Right cardiac atrium (tissue), 5 donors: ENCODE data around the gene ERI2. TPM values are rescaled to one million over a fixed set of nuclear protein-coding genes. Genes with fewer than 3 reads are reported as not detected.

Experiments
- ATAC-seq, 2 donors: fragments of 200-7000 bp; cut with Tn5 transposase; one replicate each; pipeline versions ENCODE4 v1.8.0 to v1.9.1; 2020; ENCODE audit warnings: moderate library complexity in 2 of 2, mild to moderate bottlenecking in 1 of 2
- DNase-seq, 3 donors: peaks; one replicate each; pipeline ENCODE4 v3.0.0-alpha.2; 2020
- H3K27ac ChIP-seq: one replicate; pipeline ENCODE4 v1.5.1; 2013; ENCODE audit warnings: mild to moderate bottlenecking, low read length, control low read depth, moderate library complexity
- H3K27me3 ChIP-seq: one replicate; pipeline ENCODE4 v1.6.1; 2013; ENCODE audit not compliant: control insufficient read depth, insufficient read depth
- H3K4me1 ChIP-seq: one replicate; pipeline ENCODE4 v1.6.1; 2013; ENCODE audit warnings: low read length; ENCODE audit not compliant: control insufficient read depth, insufficient read depth
- H3K4me3 ChIP-seq: one replicate; pipeline ENCODE4 v1.5.1; 2013; ENCODE audit warnings: low read length, control low read depth
- H3K9me3 ChIP-seq: one replicate; pipeline ENCODE4 v1.6.1; 2013; ENCODE audit warnings: low read length; ENCODE audit not compliant: control insufficient read depth
- WGBS: extraction: QIAGEN DNeasy Blood & Tissue Kit; methylation state at CpG from one replicate; pipeline ENCODE4 v1.1.7; 2013; 5-methylcytosine and 5-hydroxymethylcytosine counted together
- intact Hi-C, 4 donors: fragments of 100-400 bp; cut with DNase I; formaldehyde crosslinking; loops; one replicate each; pipeline versions ENCODE4 v1.11.0 to v1.14.0; 2022 to 2023
- long read RNA-seq, 4 donors: library from polyadenylated mRNA; unstranded; transcript quantifications; one replicate each; pipeline ENCODE4 v2.0.0, GENCODE V29; 2020 to 2021
- polyA plus RNA-seq: library from polyadenylated mRNA; stranded (reverse); fragments of 200-250 nt; gene quantifications from one replicate; pipeline ENCODE4 v1.2.3, GENCODE V29; 2013
- total RNA-seq, 4 donors: library from RNA; stranded (reverse); fragmentation: NEBNext Ultra II Directional; extraction: Animal tissue kit (Norgen Biotek cat#: 25700); gene quantifications; one replicate each; pipeline ENCODE4 v1.2.1, GENCODE V29; 2021
- donor health status: healthy with polysubstance abuse.
- donor health status: DM: no; HTN: yes; CAD: no.
- donor health status: DM: no; HTN: no; CAD: no.
- donor health status: DM: no; HTN: yes; CAD: no; lungs with severe emphysema.
- donor health status: DM: yes; HTN: yes; CAD: no.

The ERI2 gene
- total RNA-seq, result 10 to 100 TPM; 10.1 to 14.0 (median 11.1) TPM
- 5.4 TPM for polyA plus RNA-seq
- long read RNA-seq, donor 1, transcript ERI2-215 (9 exons, 2,646 nt), result major isoform, 5 of 18 reads
- long read RNA-seq, donor 1, partial matches to known transcripts, result 1 of 18 reads
- long read RNA-seq, donor 1, other reads (novel, unspliced or antisense), result 11 of 18 reads
- long read RNA-seq, donor 2, partial matches to known transcripts, result 0 of 3 reads
- long read RNA-seq, donor 2, other reads (novel, unspliced or antisense), result 2 of 3 reads
- long read RNA-seq, donor 3, partial matches to known transcripts, result 8 of 31 reads
- long read RNA-seq, donor 3, other reads (novel, unspliced or antisense), result 17 of 31 reads
- long read RNA-seq, donor 4, partial matches to known transcripts, result 0 of 12 reads
- long read RNA-seq, donor 4, other reads (novel, unspliced or antisense), result 10 of 12 reads

DNA sequence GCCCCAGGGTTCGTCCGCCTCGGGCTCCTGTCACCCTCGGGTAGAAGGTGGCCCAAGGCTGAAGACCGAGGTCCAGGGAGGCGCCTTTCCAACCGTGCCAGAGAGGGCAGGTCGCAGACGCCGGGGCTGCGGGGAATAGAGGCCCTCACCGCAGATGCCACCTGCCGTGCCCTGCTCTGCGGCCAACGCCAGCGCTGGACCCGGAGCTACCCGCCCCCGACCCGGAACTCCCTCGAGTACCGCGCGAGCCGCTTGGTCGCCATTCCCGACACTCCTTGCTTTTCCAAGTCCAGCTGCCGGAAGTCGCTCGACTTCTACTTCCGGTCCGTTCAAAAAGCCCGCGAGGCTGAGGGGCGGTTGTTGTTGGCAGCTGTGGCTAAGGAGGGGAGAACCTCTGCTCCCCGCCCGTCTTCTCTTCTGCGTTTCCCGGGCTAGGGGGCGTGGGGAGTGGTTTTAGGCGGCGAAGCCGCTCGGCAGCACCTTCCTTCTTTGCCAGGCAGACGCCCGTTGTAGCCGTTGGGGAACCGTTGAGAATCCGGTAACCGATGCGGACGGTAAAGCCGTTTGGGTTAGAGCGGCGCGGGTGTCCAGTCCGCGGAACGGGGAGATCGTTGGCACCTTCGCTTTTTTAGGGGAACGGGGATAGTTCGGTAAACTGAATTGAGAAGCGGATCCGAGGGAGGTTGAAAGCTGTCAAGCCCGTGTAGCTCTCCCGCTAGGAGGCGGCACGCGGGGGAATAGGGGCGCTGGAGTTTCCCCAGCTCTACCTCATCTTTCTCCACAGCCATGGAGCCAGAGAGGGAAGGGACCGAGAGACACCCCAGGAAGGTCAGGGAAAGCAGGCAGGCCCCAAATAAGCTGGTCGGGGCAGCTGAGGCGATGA, at the start of gene ERI2, which contains the start of gene REXO5:
Gene ERI2, minus strand, starts transcription at position 305 of the 883 bp plus-strand sequence. Its CDS starts 42 bp downstream, at position 263.
Gene REXO5, plus strand, starts transcription at position 360 of the 883 bp plus-strand sequence. Its CDS starts 427 bp downstream, at position 787.
- H3K27ac ChIP-seq, result peak within 1 kb of the TSS; percentile 54
- DNase-seq (peak; percentile 92 to 96 (median 95)), ATAC-seq (peak; percentile 97)
- intact Hi-C loops, result loop anchor here in 1 of 4 donors (10.0 kb wide), 1 partner anchor 278 kb away; no protein-coding TSS in a partner anchor
- H3K4me3 ChIP-seq, result peak within 1 kb of the TSS; percentile 74
- H3K27me3 ChIP-seq, result no peaks in the 10 kb centered on the region
- WGBS, result under 1% methylated on average over 74 of the region's 74 CpGs
- no peaks in the 10 kb centered on the region for H3K9me3 ChIP-seq
- H3K4me1 ChIP-seq, result no peaks in the 10 kb centered on the region

GRCh38 chr16:20854963-20855362, 48.7 kb upstream of the ERI2 start:
- peaks cover 18% of the 10 kb centered on the region for H3K4me1 ChIP-seq
- ATAC-seq (no peak), DNase-seq (no peak)
- no peak overlapping the region for H3K27ac ChIP-seq
- no peak overlapping the region for H3K4me3 ChIP-seq
- no peaks in the 10 kb centered on the region for H3K9me3 ChIP-seq
- H3K27me3 ChIP-seq, result no peaks in the 10 kb centered on the region
- intact Hi-C loops, result loop anchor here (5.0 to 10.0 kb wide), 3 partner anchors 50 to 227 kb away; partner anchors contain the start of genes DCUN1D3 (in 3 of the 4) and LYRM1 (in 3 of the 4)
- WGBS, result 95% methylated on average over 2 of the region's 2 CpGs

DNA sequence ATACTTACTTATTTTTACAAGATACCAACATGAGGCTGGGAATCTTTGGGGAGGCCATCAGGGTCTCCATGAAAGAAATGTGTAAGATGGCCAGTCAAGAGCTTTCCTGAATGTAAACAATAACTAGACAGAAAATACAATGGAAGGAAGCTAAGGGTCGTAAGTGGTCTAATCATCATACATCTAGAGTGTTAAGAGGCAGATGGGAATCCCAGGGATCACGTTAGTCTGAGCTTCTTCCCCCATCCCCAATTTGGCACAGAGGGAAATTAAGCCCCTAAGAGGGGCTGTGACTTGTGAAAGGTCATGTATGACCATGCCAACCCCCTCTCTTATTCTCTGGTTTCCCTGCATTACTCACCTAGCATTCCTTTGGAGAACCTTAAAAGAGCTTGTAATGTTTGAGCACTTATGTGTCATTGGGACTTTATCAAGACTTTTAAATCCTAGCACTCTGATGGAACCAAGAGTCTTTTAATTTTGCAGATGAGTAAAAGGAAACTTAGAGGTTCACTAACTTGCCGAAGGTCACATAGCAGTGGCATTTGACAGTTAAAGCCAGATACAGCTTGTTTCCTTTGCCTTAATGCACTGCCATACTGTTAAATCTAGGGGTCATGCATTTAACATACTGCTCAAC, 47.8 kb upstream of the ERI2 start:
- Histone ChIP-seq H3K4me3 (no peak overlapping the region), H3K9me3 (no peaks in the 10 kb centered on the region), H3K4me1 (peaks cover 15% of the 10 kb centered on the region), H3K27me3 (no peaks in the 10 kb centered on the region), H3K27ac (no peak overlapping the region)
- ATAC-seq (no peak), DNase-seq (no peak)
- intact Hi-C loops, result loop anchor here (5.0 to 10.0 kb wide), 3 partner anchors 51 to 228 kb away; partner anchors contain the start of genes DCUN1D3 (in 3 of the 4) and LYRM1 (in 3 of the 4)
- WGBS, result 76% methylated on average over 3 of the region's 3 CpGs

GRCh38 chr16:20853143-20853542, 46.9 kb upstream of the ERI2 start:
- no peak for DNase-seq
- no peaks in the 10 kb centered on the region for H3K9me3 ChIP-seq
- H3K27me3 ChIP-seq, result no peaks in the 10 kb centered on the region
- WGBS, result 50% methylated on average over 5 of the region's 5 CpGs
- peak in 1 of 2 donors; percentile 16 for ATAC-seq
- intact Hi-C loops, result loop anchor here (5.0 to 10.0 kb wide), 3 partner anchors 52 to 229 kb away; partner anchors contain the start of genes DCUN1D3 (in 3 of the 4) and LYRM1 (in 3 of the 4)
- peak overlapping the region; percentile 33 for H3K27ac ChIP-seq
- H3K4me1 ChIP-seq, result peaks cover 15% of the 10 kb centered on the region
- H3K4me3 ChIP-seq, result no peak overlapping the region

- DNase-seq (peak; percentile 88 to 95 (median 89)), ATAC-seq (peak; percentile 96)
- intact Hi-C loops, result loop anchor here (2.0 to 10.0 kb wide), 4 partner anchors 53 to 233 kb away; partner anchors contain the start of genes DCUN1D3 (in 3 of the 4) and LYRM1 (in 3 of the 4)
- 19% methylated on average over 2 of the region's 2 CpGs for WGBS
- no peak overlapping the region for H3K4me3 ChIP-seq
- H3K27ac ChIP-seq, result peak overlapping the region; percentile 7
- H3K27me3 ChIP-seq, result no peaks in the 10 kb centered on the region
- peaks cover 13% of the 10 kb centered on the region for H3K4me1 ChIP-seq
- H3K9me3 ChIP-seq, result no peaks in the 10 kb centered on the region
Observed at GRCh38 chr16:20851601-20852000, 45.3 kb upstream of the ERI2 start.

GRCh38 chr16:20850981-20851380, 44.7 kb upstream of the ERI2 start:
- Histone ChIP-seq H3K4me3 (no peak overlapping the region), H3K27ac (peak overlapping the region; percentile 87), H3K27me3 (no peaks in the 10 kb centered on the region), H3K9me3 (no peaks in the 10 kb centered on the region), H3K4me1 (peaks cover 11% of the 10 kb centered on the region)
- WGBS, result 47% methylated on average over 3 of the region's 3 CpGs
- DNase-seq (no peak), ATAC-seq (peak; percentile 9 to 17)
- intact Hi-C loops, result loop anchor here (2.0 to 10.0 kb wide), 4 partner anchors 54 to 234 kb away; partner anchors contain the start of genes DCUN1D3 (in 3 of the 4) and LYRM1 (in 3 of the 4)

GRCh38 chr16:20849589-20850390, 43.5 kb upstream of the ERI2 start:
- 40% methylated on average over 6 of the region's 6 CpGs for WGBS
- H3K27me3 ChIP-seq, result no peaks in the 10 kb centered on the region
- H3K9me3 ChIP-seq, result no peaks in the 10 kb centered on the region
- intact Hi-C loops, result loop anchor here (2.0 to 10.0 kb wide), 4 partner anchors 55 to 235 kb away; partner anchors contain the start of genes DCUN1D3 (in 3 of the 4) and LYRM1 (in 3 of the 4)
- H3K4me1 ChIP-seq, result peaks cover 13% of the 10 kb centered on the region
- ATAC-seq (peak in 1 of 2 donors; percentile 29), DNase-seq (peak; percentile 64 to 89 (median 77))
- H3K27ac ChIP-seq, result no peak overlapping the region
- H3K4me3 ChIP-seq, result no peak overlapping the region

DNA sequence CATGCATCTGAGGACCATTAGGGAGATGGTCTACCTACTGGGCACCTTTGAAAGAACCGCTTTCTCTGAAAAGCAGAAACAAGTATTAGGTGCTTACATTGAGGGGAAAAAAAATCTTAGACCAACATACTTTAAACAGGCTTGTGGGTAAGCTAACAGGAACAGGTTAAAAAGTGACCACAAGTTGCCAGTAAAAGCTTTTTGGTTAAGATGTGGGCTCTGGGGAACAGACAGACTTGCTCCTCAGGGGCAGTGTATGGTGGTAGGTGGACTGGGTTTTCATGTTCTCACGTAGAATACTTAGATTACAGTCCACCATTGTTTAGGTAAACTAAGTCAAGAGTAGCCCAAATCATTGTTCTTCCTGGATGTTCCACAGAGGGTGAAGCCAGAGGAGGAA, 41.3 kb upstream of the ERI2 start:
- DNase-seq, result no peak
- intact Hi-C loops, result loop anchor here in 1 of 4 donors (5.0 kb wide), 1 partner anchor 235 kb away; no protein-coding TSS in a partner anchor
- no peak overlapping the region for H3K4me3 ChIP-seq
- ATAC-seq, result no peak
- no peak overlapping the region for H3K27ac ChIP-seq
- peaks cover 6% of the 10 kb centered on the region for H3K4me1 ChIP-seq
- H3K9me3 ChIP-seq, result no peaks in the 10 kb centered on the region
- 63% methylated on average over 2 of the region's 2 CpGs for WGBS
- no peaks in the 10 kb centered on the region for H3K27me3 ChIP-seq

DNA sequence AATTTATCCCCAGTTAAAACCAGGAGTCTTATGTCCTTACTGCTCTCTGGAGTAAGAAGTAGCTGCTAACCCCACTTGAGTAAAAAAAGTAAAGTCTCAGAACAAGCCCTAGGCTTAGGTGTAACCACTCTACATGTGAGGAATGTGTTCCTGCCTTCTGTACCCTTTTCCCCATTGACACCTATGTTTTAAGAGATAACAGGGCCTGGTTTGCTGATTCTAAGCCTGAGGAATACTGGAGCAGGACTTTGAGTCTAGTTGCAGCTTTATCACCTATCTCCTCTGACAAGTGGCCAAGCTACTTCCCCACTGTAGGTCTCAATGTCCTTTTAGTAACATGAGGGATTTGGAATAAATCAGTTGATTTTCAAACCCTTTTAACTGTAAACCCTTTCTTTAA, 40.3 kb upstream of the ERI2 start:
- H3K4me1 ChIP-seq, result peaks cover 6% of the 10 kb centered on the region
- H3K27ac ChIP-seq, result no peak overlapping the region
- intact Hi-C loops, result loop anchor here in 1 of 4 donors (5.0 kb wide), 1 partner anchor 236 kb away; no protein-coding TSS in a partner anchor
- H3K9me3 ChIP-seq, result no peaks in the 10 kb centered on the region
- DNase-seq, result no peak
- H3K27me3 ChIP-seq, result no peaks in the 10 kb centered on the region
- no peak for ATAC-seq
- H3K4me3 ChIP-seq, result no peak overlapping the region
